Measurements from ENCODE around the gene ATG5.

GRCh38 chr6:106273087-106273486 lies 52.5 kb downstream of the ATG5 start:
- TF ChIP-seq CTCF (IDR thresholded peaks at IDR 0.05), result no peak
- TF ChIP-seq SIN3A (IDR thresholded peaks at IDR 0.05; ENCODE audit: borderline replicate concordance, insufficient read depth, low read depth, low read length), result no peak
- no peak for TF ChIP-seq REST (IDR thresholded peaks at IDR 0.05; ENCODE audit: insufficient read depth in 1 of 2, low read depth in 2 of 2, low read length in 1 of 2)
- TF ChIP-seq POLR2AphosphoS5 (IDR thresholded peaks at IDR 0.05; ENCODE audit: low read depth, low read length), result no peak
- no peak for TF ChIP-seq TCF7L2 (IDR thresholded peaks at IDR 0.05; ENCODE audit: low read depth, low read length)

All from Panc1 (cell line).